Nephron (organoid): ENCODE data around the gene COL18A1.

Experiments used
- H3K27ac Mint-ChIP-seq, 3 experiments: 2 replicates each; pipeline ENCODE4 v1.8.0; 2020; ENCODE audit warnings: mixed read lengths in 3 of 3, mild to moderate bottlenecking in 2 of 3, moderate library complexity in 1 of 3
- H3K27me3 Mint-ChIP-seq: 2 replicates; pipeline ENCODE4 v1.8.0; 2021; ENCODE audit warnings: low read depth, mild to moderate bottlenecking, moderate library complexity, mixed read lengths
- H3K36me3 Mint-ChIP-seq: 2 replicates; pipeline ENCODE4 v1.8.0; 2020; ENCODE audit warnings: low read depth, mixed read lengths
- H3K4me1 Mint-ChIP-seq: 2 replicates; pipeline ENCODE4 v1.8.0; 2020; ENCODE audit warnings: mixed read lengths
- H3K4me3 Mint-ChIP-seq, 3 experiments: 2 replicates each; pipeline ENCODE4 v1.8.0; 2020; ENCODE audit warnings: mild to moderate bottlenecking in 3 of 3, mixed read lengths in 3 of 3, moderate library complexity in 2 of 3
- H3K9me3 Mint-ChIP-seq: 2 replicates; pipeline ENCODE4 v1.8.0; 2020; ENCODE audit warnings: mixed read lengths
- TF ChIP-seq, protein P1 (sequence below), 3 experiments: fragments of 200-600 bp; sonication (generic); IDR thresholded peaks; one replicate each; pipeline ENCODE4 v1.5.0; 2021; ENCODE audit warnings: antibody characterized with exemption in 3 of 3; ENCODE audit not compliant: unreplicated experiment in 3 of 3

COL18A1 gene

DNA sequence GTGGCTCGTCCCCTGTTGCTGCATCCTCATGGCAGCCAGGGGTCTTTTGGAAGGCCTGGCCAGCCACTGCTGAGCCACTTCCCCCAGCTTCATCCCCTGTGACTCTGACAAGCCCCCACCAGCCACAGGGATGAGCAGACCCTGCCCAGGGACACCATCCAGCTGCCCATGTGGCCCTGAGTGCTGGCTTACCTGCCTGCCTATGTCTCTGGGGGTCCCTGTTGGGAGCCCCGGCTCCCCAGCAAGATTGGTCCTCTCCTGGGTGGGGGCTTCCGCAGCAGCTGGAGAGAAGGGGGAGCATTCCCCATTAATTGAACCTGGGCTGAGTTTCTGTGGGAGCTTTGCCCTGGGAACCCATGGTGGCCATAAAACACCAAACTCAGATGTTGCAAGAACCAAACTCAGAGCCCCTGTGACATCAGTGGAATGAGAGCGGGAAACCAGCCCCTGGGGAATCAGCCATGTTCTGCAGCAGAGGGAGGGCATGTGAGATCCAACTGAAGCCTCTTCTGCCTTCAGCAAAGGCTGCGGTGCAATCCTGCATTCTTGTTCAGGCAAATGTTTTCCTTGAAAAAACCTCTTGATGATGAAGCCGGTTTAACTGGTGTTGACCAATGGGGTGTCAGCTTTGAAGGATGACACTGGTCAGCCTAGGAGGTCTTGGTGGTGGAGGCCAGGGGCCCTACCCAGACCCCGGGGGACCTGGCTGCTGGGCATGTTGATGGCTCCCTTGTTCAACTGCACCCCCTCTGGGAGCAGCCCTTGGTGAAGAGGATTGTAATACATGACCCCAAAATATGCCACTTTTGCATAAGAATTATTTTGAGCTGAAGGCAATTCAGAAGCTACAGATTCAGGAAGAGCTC lies 28.3 kb upstream of the COL18A1 start:
- Mint-ChIP-seq H3K4me3 (no peak overlapping the region), H3K27me3 (peaks cover 14% of the 10 kb centered on the region), H3K9me3 (peaks cover 22% of the 10 kb centered on the region), H3K4me1 (peaks cover 6% of the 10 kb centered on the region), H3K36me3 (peaks cover 7% of the 10 kb centered on the region), H3K27ac (no peak overlapping the region)
- TF ChIP-seq, protein P1, sequence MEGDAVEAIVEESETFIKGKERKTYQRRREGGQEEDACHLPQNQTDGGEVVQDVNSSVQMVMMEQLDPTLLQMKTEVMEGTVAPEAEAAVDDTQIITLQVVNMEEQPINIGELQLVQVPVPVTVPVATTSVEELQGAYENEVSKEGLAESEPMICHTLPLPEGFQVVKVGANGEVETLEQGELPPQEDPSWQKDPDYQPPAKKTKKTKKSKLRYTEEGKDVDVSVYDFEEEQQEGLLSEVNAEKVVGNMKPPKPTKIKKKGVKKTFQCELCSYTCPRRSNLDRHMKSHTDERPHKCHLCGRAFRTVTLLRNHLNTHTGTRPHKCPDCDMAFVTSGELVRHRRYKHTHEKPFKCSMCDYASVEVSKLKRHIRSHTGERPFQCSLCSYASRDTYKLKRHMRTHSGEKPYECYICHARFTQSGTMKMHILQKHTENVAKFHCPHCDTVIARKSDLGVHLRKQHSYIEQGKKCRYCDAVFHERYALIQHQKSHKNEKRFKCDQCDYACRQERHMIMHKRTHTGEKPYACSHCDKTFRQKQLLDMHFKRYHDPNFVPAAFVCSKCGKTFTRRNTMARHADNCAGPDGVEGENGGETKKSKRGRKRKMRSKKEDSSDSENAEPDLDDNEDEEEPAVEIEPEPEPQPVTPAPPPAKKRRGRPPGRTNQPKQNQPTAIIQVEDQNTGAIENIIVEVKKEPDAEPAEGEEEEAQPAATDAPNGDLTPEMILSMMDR (IDR thresholded peaks at IDR 0.05; ENCODE audit: unreplicated experiment in 3 of 3) = no peak

DNA sequence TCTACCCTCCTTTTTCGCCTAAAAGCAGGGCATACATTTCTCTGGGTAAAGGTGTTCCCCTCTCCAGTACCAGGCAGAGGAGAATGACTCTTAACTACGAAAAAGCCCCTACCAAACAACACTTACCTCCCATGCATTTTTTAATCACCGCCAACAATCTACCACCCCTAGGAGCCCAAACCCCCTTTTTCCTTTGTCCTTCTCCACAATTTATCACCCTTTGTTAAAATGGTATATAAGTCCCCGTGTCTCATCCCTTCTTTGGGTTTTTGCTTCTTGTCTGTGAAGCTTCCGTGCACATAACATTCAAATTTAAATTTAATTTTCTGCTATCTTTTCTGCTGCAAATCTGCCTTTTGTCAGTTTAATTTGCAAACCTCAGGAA lies 27.6 kb upstream of the COL18A1 start:
- Mint-ChIP-seq H3K9me3 (peaks cover 19% of the 10 kb centered on the region), H3K36me3 (peaks cover 7% of the 10 kb centered on the region), H3K27ac (no peak overlapping the region), H3K4me3 (no peak overlapping the region), H3K27me3 (peaks cover 10% of the 10 kb centered on the region), H3K4me1 (peaks cover 6% of the 10 kb centered on the region)
- TF ChIP-seq, protein P1 (IDR thresholded peaks at IDR 0.05; ENCODE audit: unreplicated experiment in 3 of 3) = no peak

DNA sequence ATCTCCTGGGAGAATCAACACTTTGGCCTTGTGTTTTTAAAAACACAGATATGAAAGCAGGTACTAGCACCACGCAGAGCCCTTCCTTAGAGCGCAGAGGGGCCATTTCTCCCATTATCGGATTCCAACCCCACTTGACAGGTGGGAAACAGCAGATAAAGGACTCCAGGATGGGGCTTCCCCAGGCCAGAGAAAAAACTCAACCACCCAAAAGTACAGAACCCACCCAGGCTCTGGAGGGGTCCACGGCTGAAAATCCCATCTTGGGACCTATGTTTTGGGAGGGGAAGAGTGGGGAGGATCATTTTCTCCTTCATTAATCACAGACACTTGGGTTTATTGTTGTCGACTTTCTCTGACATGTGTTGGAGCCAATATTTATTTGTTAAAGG lies 27.1 kb upstream of the COL18A1 start:
- peaks cover 16% of the 10 kb centered on the region for H3K9me3 Mint-ChIP-seq
- TF ChIP-seq, protein P1 (IDR thresholded peaks at IDR 0.05; ENCODE audit: unreplicated experiment in 3 of 3) = no peak
- peaks cover 6% of the 10 kb centered on the region for H3K4me1 Mint-ChIP-seq
- H3K27ac Mint-ChIP-seq = peak overlapping the region; percentile 80 to 85 (median 81)
- peaks cover 7% of the 10 kb centered on the region for H3K36me3 Mint-ChIP-seq
- no peak overlapping the region for H3K4me3 Mint-ChIP-seq
- H3K27me3 Mint-ChIP-seq = peaks cover 10% of the 10 kb centered on the region

DNA sequence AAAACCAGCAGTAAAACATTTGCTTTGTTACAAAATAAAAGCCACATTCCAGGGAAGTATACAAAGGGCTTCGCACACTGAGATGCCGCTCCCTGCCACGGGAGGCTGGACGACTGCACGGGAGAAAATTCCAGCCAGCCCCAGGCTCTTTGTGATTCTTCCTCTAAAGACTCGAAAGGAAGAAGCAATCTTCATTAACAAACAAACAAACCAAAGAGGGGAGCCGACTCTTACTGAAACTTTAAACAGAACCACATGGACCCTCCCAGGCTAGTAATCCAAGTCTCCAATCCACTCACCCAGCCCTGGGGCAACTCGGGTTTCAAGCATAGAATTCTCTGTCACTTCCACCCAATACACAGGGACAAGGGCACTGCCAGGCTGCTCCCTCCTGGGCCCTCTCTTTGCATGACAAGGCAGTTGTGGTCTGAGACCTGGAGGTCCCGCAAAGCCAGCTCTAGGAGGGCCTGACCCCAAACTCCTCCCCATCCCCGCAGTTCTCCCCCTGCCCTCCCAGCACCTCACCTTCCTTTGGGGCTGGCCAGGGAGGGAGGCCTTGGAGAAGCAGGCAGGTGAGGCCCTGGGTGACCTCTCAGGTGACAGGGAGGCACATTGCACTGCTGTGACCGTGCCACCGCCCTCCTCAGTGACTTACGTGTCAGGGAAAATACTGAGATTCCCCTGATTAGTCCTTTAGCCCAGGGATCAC lies 26.6 kb upstream of the COL18A1 start:
- Mint-ChIP-seq H3K9me3 (peaks cover 14% of the 10 kb centered on the region), H3K4me1 (peaks cover 6% of the 10 kb centered on the region), H3K27me3 (peaks cover 7% of the 10 kb centered on the region), H3K36me3 (peaks cover 7% of the 10 kb centered on the region), H3K4me3 (no peak overlapping the region), H3K27ac (peak overlapping the region; percentile 80 to 85 (median 81))
- TF ChIP-seq, protein P1 (IDR thresholded peaks at IDR 0.05; ENCODE audit: unreplicated experiment in 3 of 3) = no peak

DNA sequence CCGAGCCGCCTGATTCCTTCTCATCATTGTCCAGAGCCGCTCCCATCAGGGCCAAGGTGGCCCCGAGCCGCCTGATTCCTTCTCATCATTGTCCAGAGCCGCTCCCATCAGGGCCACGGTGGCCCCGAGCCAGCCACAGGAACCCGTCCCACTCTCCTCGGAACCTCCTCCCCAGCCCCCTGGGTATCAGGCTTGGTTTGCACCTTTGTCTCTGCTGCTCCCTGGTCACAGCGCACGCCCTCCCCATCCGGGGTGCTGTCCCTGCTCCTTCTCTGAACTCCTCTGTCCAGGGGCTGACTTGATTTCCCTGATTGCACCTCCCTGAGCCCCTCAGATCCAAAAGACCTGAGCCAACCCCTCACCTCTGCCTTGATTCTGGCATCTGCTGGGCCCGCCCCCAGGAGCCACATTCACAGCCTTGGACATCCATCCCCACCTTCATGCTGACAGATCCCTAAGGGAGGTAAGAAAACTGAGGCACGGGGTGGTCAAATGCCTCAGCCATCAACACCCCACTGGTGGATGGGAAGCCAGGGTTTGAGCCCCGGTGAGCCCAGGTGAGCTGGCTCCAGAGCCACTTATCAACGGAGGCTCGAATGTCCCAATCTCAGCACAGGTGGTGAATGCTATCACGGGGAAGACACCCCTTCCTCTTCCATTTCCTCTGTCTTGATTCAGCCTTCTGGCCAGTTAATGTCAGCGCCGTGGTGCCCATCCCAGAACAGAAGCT lies 25.6 kb upstream of the COL18A1 start:
- Mint-ChIP-seq H3K36me3 (peaks cover 7% of the 10 kb centered on the region), H3K9me3 (peaks cover 14% of the 10 kb centered on the region), H3K4me3 (peak overlapping the region in 1 of 3 experiments; percentile 19), H3K27ac (peak overlapping the region in 1 of 3 experiments; percentile 61), H3K4me1 (peaks cover 6% of the 10 kb centered on the region), H3K27me3 (peaks cover 5% of the 10 kb centered on the region)
- TF ChIP-seq, protein P1 (IDR thresholded peaks at IDR 0.05; ENCODE audit: unreplicated experiment in 3 of 3) = no peak
